ENCODE measurements around the gene PREP. TPM values are rescaled to one million over a fixed set of nuclear protein-coding genes. Genes with fewer than 3 reads are reported as not detected.

The PREP gene
- total RNA-seq, 6 experiments from 2014 or later, result 14.8 to 18.8 (median 16.7) TPM

DNA sequence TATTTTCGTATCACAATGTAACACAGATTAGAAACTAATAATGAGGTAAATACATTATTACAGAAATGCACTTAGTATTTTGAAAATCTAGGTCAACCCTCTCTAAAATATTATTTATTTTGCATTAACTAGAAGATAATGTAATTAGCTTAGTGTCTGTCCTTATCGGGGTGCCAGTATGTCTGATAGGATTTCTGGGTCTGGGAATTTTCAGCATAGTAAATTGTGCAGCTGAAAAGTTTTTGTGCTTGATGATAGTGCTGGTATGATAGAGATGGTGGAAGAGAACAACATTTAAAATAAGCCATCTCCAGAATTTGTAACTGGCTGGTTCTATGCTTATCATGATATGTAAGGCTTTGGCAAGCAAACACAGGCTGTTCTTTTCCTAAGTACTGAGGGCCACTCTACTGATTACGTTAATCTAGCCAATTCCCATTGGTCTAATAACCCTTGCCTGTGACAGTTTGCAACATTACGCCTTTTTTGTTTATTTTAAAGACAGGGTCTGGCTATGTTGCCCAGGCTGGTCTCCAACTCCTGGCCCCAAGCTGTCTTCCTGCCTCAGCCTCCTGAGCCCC is 50.8 kb downstream of the PREP start:
- ATAC-seq (no peak), DNase-seq (no peak)
- no peaks in the 10 kb centered on the region for H3K9me3 ChIP-seq
- H3K36me3 ChIP-seq, result peaks cover 0 to 12% (median 4%) of the 10 kb centered on the region in 4 donors
- intact Hi-C loops (cut with DNase I), result no loop called here
- H3K4me3 ChIP-seq, result no peak overlapping the region
- no peaks in the 10 kb centered on the region for H3K27me3 ChIP-seq
- 96% methylated on average over 4 of the region's 4 CpGs for WGBS (ENCODE audit: insufficient coverage, low coverage, low lambda C conversion rate, missing lambda C conversion rate)
- no peak for TF ChIP-seq POLR2A (IDR thresholded peaks at IDR 0.05)
- TF ChIP-seq, protein P1, sequence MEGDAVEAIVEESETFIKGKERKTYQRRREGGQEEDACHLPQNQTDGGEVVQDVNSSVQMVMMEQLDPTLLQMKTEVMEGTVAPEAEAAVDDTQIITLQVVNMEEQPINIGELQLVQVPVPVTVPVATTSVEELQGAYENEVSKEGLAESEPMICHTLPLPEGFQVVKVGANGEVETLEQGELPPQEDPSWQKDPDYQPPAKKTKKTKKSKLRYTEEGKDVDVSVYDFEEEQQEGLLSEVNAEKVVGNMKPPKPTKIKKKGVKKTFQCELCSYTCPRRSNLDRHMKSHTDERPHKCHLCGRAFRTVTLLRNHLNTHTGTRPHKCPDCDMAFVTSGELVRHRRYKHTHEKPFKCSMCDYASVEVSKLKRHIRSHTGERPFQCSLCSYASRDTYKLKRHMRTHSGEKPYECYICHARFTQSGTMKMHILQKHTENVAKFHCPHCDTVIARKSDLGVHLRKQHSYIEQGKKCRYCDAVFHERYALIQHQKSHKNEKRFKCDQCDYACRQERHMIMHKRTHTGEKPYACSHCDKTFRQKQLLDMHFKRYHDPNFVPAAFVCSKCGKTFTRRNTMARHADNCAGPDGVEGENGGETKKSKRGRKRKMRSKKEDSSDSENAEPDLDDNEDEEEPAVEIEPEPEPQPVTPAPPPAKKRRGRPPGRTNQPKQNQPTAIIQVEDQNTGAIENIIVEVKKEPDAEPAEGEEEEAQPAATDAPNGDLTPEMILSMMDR (IDR thresholded peaks at IDR 0.05), result no peak
- no peak overlapping the region for H3K27ac ChIP-seq
- no peaks in the 10 kb centered on the region for H3K4me1 ChIP-seq

DNA sequence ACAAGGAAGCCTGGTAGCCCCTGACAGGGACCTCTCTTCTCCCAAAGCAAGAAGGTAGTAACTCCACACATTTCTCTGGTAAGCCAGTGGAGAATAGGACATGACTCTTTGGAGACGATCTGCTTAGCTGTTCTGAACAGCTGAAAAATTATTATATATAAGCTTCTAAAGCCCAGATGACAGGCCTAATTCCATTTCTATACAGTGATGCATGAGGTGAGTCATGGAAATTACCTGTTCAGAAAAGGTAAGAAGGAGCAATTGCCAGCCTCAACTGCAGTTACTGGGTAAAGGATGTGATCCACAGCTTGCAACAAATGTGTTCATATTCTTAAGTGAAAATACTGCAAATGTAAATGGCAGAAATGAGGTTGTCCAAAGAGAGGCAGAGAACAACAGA is 54.0 kb downstream of the PREP start:
- TF ChIP-seq POLR2A (IDR thresholded peaks at IDR 0.05), result no peak
- TF ChIP-seq, protein P1 (IDR thresholded peaks at IDR 0.05), result no peak
- Histone ChIP-seq H3K4me3 (no peak overlapping the region), H3K36me3 (peaks cover 0 to 12% (median 7%) of the 10 kb centered on the region in 4 donors), H3K9me3 (no peaks in the 10 kb centered on the region), H3K27ac (no peak overlapping the region), H3K4me1 (no peaks in the 10 kb centered on the region), H3K27me3 (no peaks in the 10 kb centered on the region)
- ATAC-seq (no peak), DNase-seq (no peak)
- 100% methylated on average over 1 of the region's 1 CpG for WGBS (ENCODE audit: insufficient coverage, low coverage, low lambda C conversion rate, missing lambda C conversion rate)
- intact Hi-C loops (cut with DNase I), result no loop called here

DNA sequence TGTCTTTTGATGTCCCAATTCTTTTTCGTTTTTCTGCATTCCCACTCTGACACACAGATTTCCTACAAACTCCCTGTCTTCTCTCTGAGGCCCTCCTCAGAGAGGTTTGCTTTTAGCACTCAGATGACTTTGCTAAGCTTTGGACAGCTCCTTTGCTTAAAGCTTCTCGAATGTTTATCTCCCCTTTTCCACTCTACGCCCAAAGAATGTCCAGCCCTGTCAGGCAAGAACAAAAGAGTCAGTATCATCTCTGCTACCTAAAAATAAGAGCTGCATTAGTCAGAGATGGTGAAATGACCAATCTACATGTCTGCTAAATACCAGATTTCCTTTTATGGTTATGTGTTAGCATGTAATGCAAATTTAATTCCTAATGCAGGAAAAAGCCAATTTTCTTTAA is 56.8 kb downstream of the PREP start:
- Histone ChIP-seq H3K27ac (no peak overlapping the region), H3K4me1 (no peaks in the 10 kb centered on the region), H3K4me3 (no peak overlapping the region), H3K27me3 (no peaks in the 10 kb centered on the region), H3K36me3 (peaks cover 0 to 5% (median 3%) of the 10 kb centered on the region in 4 donors), H3K9me3 (no peaks in the 10 kb centered on the region)
- ATAC-seq, result no peak
- WGBS (ENCODE audit: insufficient coverage, low coverage, low lambda C conversion rate, missing lambda C conversion rate), result 67% methylated on average over 3 of the region's 3 CpGs
- DNase-seq, result no peak
- intact Hi-C loops (cut with DNase I), result no loop called here
- no peak for TF ChIP-seq POLR2A (IDR thresholded peaks at IDR 0.05)
- TF ChIP-seq, protein P1 (IDR thresholded peaks at IDR 0.05), result no peak

DNA sequence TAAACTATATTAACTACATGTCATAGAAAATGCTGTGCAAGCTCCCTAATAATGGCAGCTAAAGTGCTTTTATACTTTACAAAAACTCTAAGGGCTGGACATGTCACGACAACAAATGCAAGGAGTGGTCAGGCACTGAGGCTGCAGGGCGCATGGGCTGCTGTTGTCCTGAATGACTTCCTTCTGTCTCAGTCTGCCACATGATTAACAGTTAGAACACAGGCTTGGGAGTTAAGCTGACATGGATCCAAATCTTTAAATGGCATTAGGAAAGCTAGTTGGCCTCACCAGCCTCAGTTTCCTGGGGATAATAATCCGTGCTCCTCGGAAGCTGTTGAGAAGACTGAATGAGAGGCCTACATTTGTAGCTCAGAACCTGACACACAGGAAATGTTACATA is 57.4 kb downstream of the PREP start:
- 79% methylated on average over 4 of the region's 4 CpGs for WGBS (ENCODE audit: insufficient coverage, low coverage, low lambda C conversion rate, missing lambda C conversion rate)
- no peak for ATAC-seq

More for the DNA sequence above, 57.4 kb downstream of the PREP start:
- TF ChIP-seq, protein P1 (IDR thresholded peaks at IDR 0.05), result no peak
- no peak for TF ChIP-seq POLR2A (IDR thresholded peaks at IDR 0.05)
- no peak overlapping the region for H3K27ac ChIP-seq
- intact Hi-C loops (cut with DNase I), result no loop called here
- no peaks in the 10 kb centered on the region for H3K4me1 ChIP-seq
- H3K9me3 ChIP-seq, result no peaks in the 10 kb centered on the region
- H3K27me3 ChIP-seq, result no peaks in the 10 kb centered on the region
- DNase-seq, result no peak
- H3K4me3 ChIP-seq, result no peak overlapping the region
- peaks cover 0 to 5% (median 3%) of the 10 kb centered on the region in 4 donors for H3K36me3 ChIP-seq
